OCI-LY7 (cell line): Measurements from ENCODE around the gene TREM2. TPM values are rescaled to one million over a fixed set of nuclear protein-coding genes. Genes with fewer than 3 reads are reported as not detected.

Experiments used
- BruUV-seq: library from RNA; stranded (reverse); fragments of 400-500 nt; replicated peaks from 2 replicates; lab custom pipeline; 2021; lab: Mats Ljungman, UMichigan
- CTCF ChIA-PET: fragments of 300-600 bp; sonication (Branson Sonifier 250); formaldehyde crosslinking; loops from one replicate; lab custom pipeline; 2022; ENCODE audit warnings: antibody characterized with exemption; ENCODE audit not compliant: unreplicated experiment; lab: Charles Lee
- POLR2A ChIA-PET: fragments of 300-600 bp; sonication (Branson Sonifier 250); formaldehyde crosslinking; loops from one replicate; lab custom pipeline; 2022; ENCODE audit warnings: antibody characterized with exemption; lab: Charles Lee
- DNase-seq: peaks from one replicate; pipeline ENCODE4 v3.0.0-alpha.2; 2015; ENCODE audit warnings: low spot score
- H2AFZ ChIP-seq: fragments of 200-600 bp; sonication (generic), shearing (Covaris generic); 2 replicates; pipeline ENCODE4 v1.6.1; 2014; ENCODE audit warnings: mild to moderate bottlenecking, antibody characterized with exemption, low read length, moderate library complexity
- H3K27ac ChIP-seq: fragments of 200-600 bp; sonication (generic); 2 replicates; pipeline ENCODE4 v1.5.1; 2014; ENCODE audit warnings: mixed run types, low read depth, mild to moderate bottlenecking, moderate library complexity, low read length, inconsistent platforms; ENCODE audit not compliant: poor library complexity, severe bottlenecking
- H3K36me3 ChIP-seq: fragments of 200-600 bp; sonication (generic); 2 replicates; pipeline ENCODE4 v1.6.1; 2014; ENCODE audit warnings: mild to moderate bottlenecking, antibody characterized with exemption, low read length, moderate library complexity, mixed read lengths; ENCODE audit not compliant: insufficient read depth
- H3K4me1 ChIP-seq: fragments of 200-600 bp; sonication (generic); 2 replicates; pipeline ENCODE4 v1.5.1; 2014; ENCODE audit warnings: mild to moderate bottlenecking, low read length; ENCODE audit not compliant: insufficient read depth, poor library complexity, severe bottlenecking
- H3K4me2 ChIP-seq: fragments of 200-600 bp; sonication (generic); 2 replicates; pipeline ENCODE4 v1.6.1; 2014; ENCODE audit warnings: mild to moderate bottlenecking, low read length
- H3K4me3 ChIP-seq: fragments of 200-600 bp; sonication (generic); 2 replicates; pipeline ENCODE4 v1.5.1; 2014; ENCODE audit warnings: mild to moderate bottlenecking, low read depth, low read length; ENCODE audit not compliant: poor library complexity, severe bottlenecking
- H3K79me2 ChIP-seq: fragments of 200-600 bp; sonication (generic); 2 replicates; pipeline ENCODE4 v1.6.1; 2016; ENCODE audit warnings: low read depth, mild to moderate bottlenecking, low read length, moderate library complexity, mixed read lengths; ENCODE audit not compliant: insufficient read depth
- H3K9me2 ChIP-seq: fragments of 200-600 bp; sonication (generic); 2 replicates; pipeline ENCODE4 v1.6.1; 2016; ENCODE audit warnings: mild to moderate bottlenecking, low read length, mixed read lengths; ENCODE audit not compliant: insufficient read depth
- H3K9me3 ChIP-seq: fragments of 200-600 bp; sonication (generic); 2 replicates; pipeline ENCODE4 v1.6.1; 2014; ENCODE audit warnings: mild to moderate bottlenecking, mixed run types, low read length, mixed read lengths
- H4K20me1 ChIP-seq: fragments of 200-600 bp; sonication (generic); 2 replicates; pipeline ENCODE4 v1.6.1; 2014; ENCODE audit warnings: mild to moderate bottlenecking, antibody characterized with exemption, low read length, moderate library complexity, mixed read lengths; ENCODE audit not compliant: insufficient read depth
- EZH2phosphoT487 ChIP-seq: fragments of 200-600 bp; sonication (generic); IDR thresholded peaks from 2 replicates; pipeline ENCODE4 v1.6.1; 2018; ENCODE audit warnings: low read depth, borderline replicate concordance, mild to moderate bottlenecking, mixed run types, antibody characterized with exemption, low read length, moderate library complexity, mixed read lengths
- intact Hi-C: fragments of 100-400 bp; cut with micrococcal nuclease; formaldehyde crosslinking; loops from one replicate; pipeline ENCODE4 v1.10.0; 2022; ENCODE audit not compliant: unreplicated experiment
- total RNA-seq, 2 experiments: library from RNA; depleted of rRNA in 1 of 2; stranded (reverse); fragments of >200 nt in 1 of 2; shearing (Covaris generic) in 1 of 2; gene quantifications; 2 replicates each; pipeline ENCODE4 v1.2.3, GENCODE V29; 2014 to 2022
- TF ChIP-seq, protein P1 (sequence below): fragments of 200-600 bp; sonication (generic); conservative IDR thresholded peaks from 2 replicates; pipeline ENCODE4 v1.5.1; 2014; ENCODE audit warnings: mild to moderate bottlenecking, antibody characterized with exemption, low read length, moderate library complexity, mixed read lengths

TREM2 gene
- total RNA-seq, 2 experiments from 2014 or later = not detected

DNA sequence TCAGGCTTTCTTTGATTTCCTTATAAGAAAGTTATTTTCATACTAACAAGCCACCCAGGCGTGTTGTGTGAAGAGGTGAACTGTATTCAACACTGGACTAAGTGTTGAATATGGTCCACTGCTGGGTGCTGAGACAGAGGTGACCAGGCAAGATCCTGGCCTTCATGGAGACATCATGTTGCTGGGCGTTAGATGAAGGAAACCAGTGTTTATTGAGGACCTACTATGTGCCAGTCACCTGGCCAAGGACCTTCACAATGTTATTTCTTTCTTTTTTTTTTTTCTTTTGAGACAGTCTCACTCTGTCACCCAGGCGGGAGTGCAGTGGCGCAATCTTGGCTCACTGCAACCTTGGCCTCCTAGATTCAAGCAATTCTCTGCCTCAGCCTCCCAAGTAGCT lies 6.9 kb downstream of the TREM2 start:
- ChIA-PET POLR2A (no interaction called here), CTCF (no interaction called here)
- no peak for DNase-seq
- Histone ChIP-seq H3K4me3 (no peak overlapping the region), H3K4me2 (no peak overlapping the region), H4K20me1 (no peaks in the 10 kb centered on the region), H3K79me2 (no peaks in the 10 kb centered on the region), H3K9me3 (no peaks in the 10 kb centered on the region), H3K27ac (no peak overlapping the region), H3K9me2 (no peaks in the 10 kb centered on the region), H2AFZ (no peak overlapping the region), H3K36me3 (no peaks in the 10 kb centered on the region), H3K4me1 (no peaks in the 10 kb centered on the region)
- TF ChIP-seq EZH2phosphoT487 = no peak
- TF ChIP-seq, protein P1, sequence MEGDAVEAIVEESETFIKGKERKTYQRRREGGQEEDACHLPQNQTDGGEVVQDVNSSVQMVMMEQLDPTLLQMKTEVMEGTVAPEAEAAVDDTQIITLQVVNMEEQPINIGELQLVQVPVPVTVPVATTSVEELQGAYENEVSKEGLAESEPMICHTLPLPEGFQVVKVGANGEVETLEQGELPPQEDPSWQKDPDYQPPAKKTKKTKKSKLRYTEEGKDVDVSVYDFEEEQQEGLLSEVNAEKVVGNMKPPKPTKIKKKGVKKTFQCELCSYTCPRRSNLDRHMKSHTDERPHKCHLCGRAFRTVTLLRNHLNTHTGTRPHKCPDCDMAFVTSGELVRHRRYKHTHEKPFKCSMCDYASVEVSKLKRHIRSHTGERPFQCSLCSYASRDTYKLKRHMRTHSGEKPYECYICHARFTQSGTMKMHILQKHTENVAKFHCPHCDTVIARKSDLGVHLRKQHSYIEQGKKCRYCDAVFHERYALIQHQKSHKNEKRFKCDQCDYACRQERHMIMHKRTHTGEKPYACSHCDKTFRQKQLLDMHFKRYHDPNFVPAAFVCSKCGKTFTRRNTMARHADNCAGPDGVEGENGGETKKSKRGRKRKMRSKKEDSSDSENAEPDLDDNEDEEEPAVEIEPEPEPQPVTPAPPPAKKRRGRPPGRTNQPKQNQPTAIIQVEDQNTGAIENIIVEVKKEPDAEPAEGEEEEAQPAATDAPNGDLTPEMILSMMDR = no peak
- intact Hi-C loops = no loop called here
- no TSS peak for BruUV-seq

DNA sequence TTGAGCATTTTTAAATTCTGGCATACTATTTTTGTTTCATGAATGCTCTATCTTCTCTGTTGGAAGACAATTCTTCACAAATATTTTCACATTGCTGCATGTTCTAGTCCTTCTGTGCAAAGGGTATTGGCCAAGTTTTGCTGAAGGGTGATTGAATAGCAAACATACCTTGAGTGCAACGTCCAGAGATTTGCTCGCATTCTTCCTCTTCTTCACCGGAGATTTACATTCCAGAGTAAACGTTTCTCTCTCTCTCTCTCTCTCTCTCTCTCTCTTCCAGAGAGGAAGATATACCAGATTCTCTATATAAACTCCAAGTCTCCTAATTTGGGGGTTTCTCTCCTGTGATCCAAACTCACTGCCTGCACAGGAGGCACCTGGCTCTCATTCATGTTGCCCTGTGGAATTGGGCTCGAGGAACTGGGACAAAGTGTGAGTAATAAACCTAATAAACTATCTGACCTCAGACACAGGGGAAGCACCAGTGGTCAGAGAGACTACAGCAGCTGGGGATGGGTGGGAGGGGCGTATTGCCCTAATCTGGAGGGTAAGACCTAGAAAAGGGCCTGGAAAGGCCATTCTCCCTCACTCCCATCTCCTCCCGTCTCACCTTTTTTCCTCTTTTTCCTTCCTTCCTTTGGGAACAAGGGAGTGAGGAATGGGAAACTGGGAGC lies 7.6 kb downstream of the TREM2 start:
- no peaks in the 10 kb centered on the region for H3K4me1 ChIP-seq
- ChIA-PET POLR2A (no interaction called here), CTCF (no interaction called here)
- TF ChIP-seq, protein P1 = no peak
- no peak for TF ChIP-seq EZH2phosphoT487
- no peak overlapping the region for H3K27ac ChIP-seq
- no peaks in the 10 kb centered on the region for H3K9me3 ChIP-seq
- H3K36me3 ChIP-seq = no peaks in the 10 kb centered on the region
- DNase-seq = no peak
- H4K20me1 ChIP-seq = no peaks in the 10 kb centered on the region
- no peak overlapping the region for H3K4me2 ChIP-seq
- no peak overlapping the region for H2AFZ ChIP-seq
- intact Hi-C loops = no loop called here
- H3K9me2 ChIP-seq = no peaks in the 10 kb centered on the region
- BruUV-seq = no TSS peak
- H3K4me3 ChIP-seq = no peak overlapping the region
- H3K79me2 ChIP-seq = no peaks in the 10 kb centered on the region

DNA sequence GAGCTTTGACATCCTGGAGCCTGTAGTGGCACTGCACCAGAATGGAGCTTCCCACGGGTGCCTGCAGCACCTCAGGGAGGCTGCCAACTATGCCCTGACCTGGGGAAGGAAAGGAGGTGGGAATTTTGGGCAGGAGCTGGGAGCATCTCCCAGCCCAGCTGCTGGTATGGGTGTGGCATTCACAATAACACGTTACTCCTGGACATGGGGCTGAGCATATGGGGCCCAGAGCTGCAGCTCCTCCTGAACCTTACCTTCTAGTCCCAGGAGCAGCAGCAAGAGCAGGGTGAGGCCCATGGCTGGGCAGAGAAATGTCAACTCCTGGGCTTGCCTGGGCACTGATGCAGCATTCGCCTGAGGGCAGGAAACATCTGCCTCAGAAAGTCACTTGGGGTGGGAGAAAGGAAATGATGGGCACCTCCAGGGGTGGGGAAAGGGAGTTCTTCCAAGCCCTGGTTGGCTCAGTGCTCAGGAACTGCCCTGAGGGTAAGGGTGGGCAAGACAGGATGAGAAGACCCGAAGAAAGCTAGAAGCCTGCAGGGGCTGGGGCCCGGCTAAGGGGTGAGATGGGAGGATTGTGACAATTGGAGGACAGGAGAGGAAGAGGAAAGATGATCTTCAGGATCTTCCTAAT lies 8.8 kb downstream of the TREM2 start, which contains the start of gene TREML1:
Gene TREML1, minus strand, starts transcription at position 356 of the 634 bp plus-strand sequence. Its CDS starts 59 bp downstream, at position 297.
- H3K27ac ChIP-seq = no peak within 1 kb of the TSS
- H3K9me2 ChIP-seq = no peaks in the 10 kb centered on the region
- no TSS peak for BruUV-seq
- H3K4me2 ChIP-seq = no peak within 1 kb of the TSS
- no peaks in the 10 kb centered on the region for H4K20me1 ChIP-seq
- no peaks in the 10 kb centered on the region for H3K4me1 ChIP-seq
- ChIA-PET POLR2A (no interaction called here), CTCF (no interaction called here)
- TF ChIP-seq EZH2phosphoT487 = no peak
- TF ChIP-seq, protein P1 = no peak
- H3K79me2 ChIP-seq = no peaks in the 10 kb centered on the region
- no peaks in the 10 kb centered on the region for H3K36me3 ChIP-seq
- no peak within 1 kb of the TSS for H3K4me3 ChIP-seq
- no peak within 1 kb of the TSS for H2AFZ ChIP-seq
- intact Hi-C loops = no loop called here
- H3K9me3 ChIP-seq = no peaks in the 10 kb centered on the region
- no peak for DNase-seq
